Panc1 (cell line): Measurements from ENCODE around the gene GSTM5.

Experiments
- TCF7L2 ChIP-seq: IDR thresholded peaks from 2 replicates; pipeline ENCODE4 v1.6.1; 2011; ENCODE audit warnings: mild to moderate bottlenecking, low read depth, low read length, inconsistent platforms
- TF ChIP-seq, protein P1 (sequence below): fragments of 450-650 bp; IDR thresholded peaks from 2 replicates; pipeline ENCODE4 v1.5.1; 2017; ENCODE audit warnings: mild to moderate bottlenecking

DNA sequence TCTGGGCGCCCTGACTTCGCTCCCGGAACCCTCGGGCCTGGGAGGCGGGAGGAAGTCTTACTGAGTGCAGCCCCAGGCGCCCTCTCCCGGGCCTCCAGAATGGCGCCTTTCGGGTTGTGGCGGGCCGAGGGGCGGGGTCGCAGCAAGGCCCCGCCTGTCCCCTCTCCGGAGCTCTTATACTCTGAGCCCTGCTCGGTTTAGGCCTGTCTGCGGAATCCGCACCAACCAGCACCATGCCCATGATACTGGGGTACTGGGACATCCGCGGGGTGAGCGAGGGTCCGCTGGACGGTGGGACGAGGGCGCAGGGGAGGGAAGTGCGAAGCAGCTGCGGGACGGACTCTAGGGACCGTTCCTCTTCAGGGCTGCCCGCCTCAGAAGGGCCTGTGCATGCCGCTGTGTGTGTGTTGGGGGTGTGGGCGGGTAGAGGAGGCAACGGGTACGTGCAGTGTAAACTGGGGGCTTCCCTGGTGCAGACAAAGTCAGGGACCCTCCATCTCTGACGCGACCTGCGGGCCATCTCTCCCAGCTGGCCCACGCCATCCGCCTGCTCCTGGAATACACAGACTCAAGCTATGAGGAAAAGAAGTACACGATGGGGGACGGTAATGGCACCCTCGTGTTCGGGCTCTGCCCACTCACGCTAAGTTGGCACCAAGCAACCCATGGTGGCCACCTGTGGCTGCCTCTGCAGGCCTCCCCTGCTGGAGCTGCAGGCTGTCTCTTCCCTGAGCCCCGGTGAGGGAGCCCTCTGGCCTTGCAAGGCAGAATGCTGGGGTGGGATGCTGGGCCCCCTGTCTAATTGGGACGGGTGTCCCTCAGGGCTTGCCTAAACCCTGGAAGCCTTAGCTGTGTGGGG lies 24.2 kb upstream of the GSTM5 start, which contains the start of gene GSTM1:
- TF ChIP-seq, protein P1, sequence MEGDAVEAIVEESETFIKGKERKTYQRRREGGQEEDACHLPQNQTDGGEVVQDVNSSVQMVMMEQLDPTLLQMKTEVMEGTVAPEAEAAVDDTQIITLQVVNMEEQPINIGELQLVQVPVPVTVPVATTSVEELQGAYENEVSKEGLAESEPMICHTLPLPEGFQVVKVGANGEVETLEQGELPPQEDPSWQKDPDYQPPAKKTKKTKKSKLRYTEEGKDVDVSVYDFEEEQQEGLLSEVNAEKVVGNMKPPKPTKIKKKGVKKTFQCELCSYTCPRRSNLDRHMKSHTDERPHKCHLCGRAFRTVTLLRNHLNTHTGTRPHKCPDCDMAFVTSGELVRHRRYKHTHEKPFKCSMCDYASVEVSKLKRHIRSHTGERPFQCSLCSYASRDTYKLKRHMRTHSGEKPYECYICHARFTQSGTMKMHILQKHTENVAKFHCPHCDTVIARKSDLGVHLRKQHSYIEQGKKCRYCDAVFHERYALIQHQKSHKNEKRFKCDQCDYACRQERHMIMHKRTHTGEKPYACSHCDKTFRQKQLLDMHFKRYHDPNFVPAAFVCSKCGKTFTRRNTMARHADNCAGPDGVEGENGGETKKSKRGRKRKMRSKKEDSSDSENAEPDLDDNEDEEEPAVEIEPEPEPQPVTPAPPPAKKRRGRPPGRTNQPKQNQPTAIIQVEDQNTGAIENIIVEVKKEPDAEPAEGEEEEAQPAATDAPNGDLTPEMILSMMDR = no peak
- no peak for TF ChIP-seq TCF7L2
